IMR-90 (cell line): Measurements from ENCODE around the gene ACACA. TPM values are rescaled to one million over a fixed set of nuclear protein-coding genes. Genes with fewer than 3 reads are reported as not detected.
A peak's percentile ranks its signal among the peaks of the same experiment; 100 is the strongest.

Source experiments
- ATAC-seq: fragments of 200-7000 bp; cut with Tn5 transposase; 2 replicates; pipeline ENCODE4 v1.9.1; 2020; ENCODE audit warnings: low read depth, mild to moderate bottlenecking, moderate library complexity
- BruUV-seq: library from RNA; stranded (reverse); fragments of 400-500 nt; replicated peaks from 2 replicates; lab custom pipeline; 2021; lab: Mats Ljungman, UMichigan
- CTCF ChIA-PET: fragments of 300-600 bp; formaldehyde crosslinking; extraction: SDS; loops from one replicate; lab custom pipeline; 2021; ENCODE audit warnings: antibody characterized with exemption; lab: Yijun Ruan, JAX
- POLR2A ChIA-PET: fragments of 300-600 bp; sonication (Branson Sonifier 250); formaldehyde crosslinking; loops from one replicate; lab custom pipeline; 2022; ENCODE audit warnings: antibody characterized with exemption; ENCODE audit not compliant: unreplicated experiment; lab: Charles Lee
- DNase-seq: peaks from one replicate; pipeline ENCODE4 v3.0.0; 2013
- H2AFZ ChIP-seq: replicated peaks from 2 replicates; pipeline ENCODE3; 2013; ENCODE audit warnings: low read length, mild to moderate bottlenecking; ENCODE audit not compliant: poor library complexity
- H2AK5ac ChIP-seq: 2 replicates; pipeline ENCODE4 v1.6.1; 2013; ENCODE audit warnings: low read depth, low read length, inconsistent platforms
- H2AK9ac ChIP-seq: replicated peaks from 2 replicates; pipeline ENCODE3; 2013; ENCODE audit warnings: mild to moderate bottlenecking, low read depth, low read length, moderate library complexity; ENCODE audit not compliant: poor library complexity
- H2BK120ac ChIP-seq: 2 replicates; pipeline ENCODE4 v1.6.1; 2013; ENCODE audit warnings: low read depth, low read length, inconsistent platforms
- H2BK15ac ChIP-seq: 3 replicates; pipeline ENCODE4 v1.6.1; 2013; ENCODE audit warnings: low read depth, low read length, inconsistent platforms
- H2BK20ac ChIP-seq: 2 replicates; pipeline ENCODE4 v1.6.1; 2013; ENCODE audit warnings: low read depth, mild to moderate bottlenecking, inconsistent platforms, low read length, moderate library complexity
- H2BK5ac ChIP-seq: 2 replicates; pipeline ENCODE4 v1.6.1; 2013; ENCODE audit warnings: mild to moderate bottlenecking, low read depth, low read length, inconsistent platforms; ENCODE audit not compliant: poor library complexity, severe bottlenecking
- H3K14ac ChIP-seq: replicated peaks from 2 replicates; pipeline ENCODE4 v1.6.1; 2013; ENCODE audit warnings: low read depth, low read length, inconsistent platforms
- H3K18ac ChIP-seq: 2 replicates; pipeline ENCODE4 v1.6.1; 2013; ENCODE audit warnings: low read depth, low read length, control low read depth
- H3K23ac ChIP-seq: 2 replicates; pipeline ENCODE4 v1.6.1; 2013; ENCODE audit warnings: low read depth, low read length, inconsistent platforms
- H3K27ac ChIP-seq: 2 replicates; pipeline ENCODE4 v1.5.1; 2013; ENCODE audit warnings: mild to moderate bottlenecking, control low read depth, low read length; ENCODE audit not compliant: insufficient read depth
- H3K27me3 ChIP-seq: 2 replicates; pipeline ENCODE4 v1.6.1; 2013; ENCODE audit warnings: low read length; ENCODE audit not compliant: control insufficient read depth, insufficient read depth
- H3K36me3 ChIP-seq: 2 replicates; pipeline ENCODE4 v1.6.1; 2013; ENCODE audit warnings: low read length, mixed read lengths; ENCODE audit not compliant: control insufficient read depth, insufficient read depth
- H3K4ac ChIP-seq: 2 replicates; pipeline ENCODE4 v1.6.1; 2013; ENCODE audit warnings: low read depth, low read length, inconsistent platforms
- H3K4me1 ChIP-seq: 2 replicates; pipeline ENCODE4 v1.6.1; 2013; ENCODE audit warnings: low read length, mixed read lengths; ENCODE audit not compliant: control insufficient read depth, insufficient read depth
- H3K4me2 ChIP-seq: 2 replicates; pipeline ENCODE4 v1.6.1; 2013; ENCODE audit warnings: low read depth, mild to moderate bottlenecking, control low read depth, low read length, moderate library complexity
- H3K4me3 ChIP-seq: 2 replicates; pipeline ENCODE4 v1.5.1; 2013; ENCODE audit warnings: low read depth, mild to moderate bottlenecking, control low read depth, low read length, moderate library complexity; ENCODE audit not compliant: insufficient read depth
- H3K56ac ChIP-seq: 2 replicates; pipeline ENCODE4 v1.6.1; 2013; ENCODE audit warnings: low read length, inconsistent platforms; ENCODE audit not compliant: insufficient read depth; ENCODE audit errors: extremely low read depth
- H3K79me1 ChIP-seq, 2 experiments: 2 replicates each; pipeline ENCODE4 v1.6.1; 2013; ENCODE audit warnings: low read length in 2 of 2, inconsistent platforms in 1 of 2, low read depth in 1 of 2
- H3K9ac ChIP-seq: 2 replicates; pipeline ENCODE4 v1.6.1; 2013; ENCODE audit warnings: low read depth, low read length, control low read depth
- H3K9me1 ChIP-seq: 2 replicates; pipeline ENCODE4 v1.6.1; 2013; ENCODE audit warnings: low read length, inconsistent platforms; ENCODE audit not compliant: insufficient read depth
- H3K9me3 ChIP-seq: 2 replicates; pipeline ENCODE4 v1.6.1; 2013; ENCODE audit warnings: low read length; ENCODE audit not compliant: control insufficient read depth, insufficient read depth
- H4K20me1 ChIP-seq: 2 replicates; pipeline ENCODE4 v1.6.1; 2013; ENCODE audit warnings: low read length, inconsistent platforms; ENCODE audit not compliant: insufficient read depth
- H4K5ac ChIP-seq: 2 replicates; pipeline ENCODE4 v1.6.1; 2013; ENCODE audit warnings: mild to moderate bottlenecking, low read depth, low read length, control low read depth
- H4K8ac ChIP-seq, 2 experiments: 2 replicates each; pipeline ENCODE4 v1.6.1; 2013; ENCODE audit warnings: low read depth in 2 of 2, low read length in 2 of 2, control low read depth in 1 of 2, inconsistent platforms in 1 of 2
- H4K91ac ChIP-seq: 2 replicates; pipeline ENCODE4 v1.6.1; 2013; ENCODE audit warnings: low read depth, low read length, inconsistent platforms; ENCODE audit not compliant: insufficient read depth
- BHLHE40 ChIP-seq: fragments of 150-350 bp; IDR thresholded peaks from 2 replicates; pipeline ENCODE4 v1.6.1; 2016; ENCODE audit warnings: mild to moderate bottlenecking, low read depth, low read length
- CEBPB ChIP-seq: IDR thresholded peaks from 2 replicates; pipeline ENCODE4 v1.6.1; 2012; ENCODE audit warnings: low read depth, low read length, improper control_type of control experiment
- CHD1 ChIP-seq: IDR thresholded peaks from 2 replicates; pipeline ENCODE4 v1.6.1; 2012; ENCODE audit warnings: low read depth, low read length, improper control_type of control experiment
- CTCF ChIP-seq: conservative IDR thresholded peaks from 2 replicates; pipeline ENCODE4 v1.5.1; 2012; ENCODE audit warnings: mild to moderate bottlenecking, low read depth, low read length, improper control_type of control experiment
- ELK1 ChIP-seq: fragments of 150-350 bp; IDR thresholded peaks from 2 replicates; pipeline ENCODE4 v1.6.1; 2016; ENCODE audit warnings: low read depth, mild to moderate bottlenecking, low read length, moderate library complexity, borderline replicate concordance
- FOS ChIP-seq: fragments of 150-350 bp; IDR thresholded peaks from 2 replicates; pipeline ENCODE4 v1.6.1; 2016; ENCODE audit warnings: low read depth, low read length
- MAFK ChIP-seq: IDR thresholded peaks from 2 replicates; pipeline ENCODE4 v1.6.1; 2012; ENCODE audit warnings: low read depth, low read length, improper control_type of control experiment
- MAZ ChIP-seq: IDR thresholded peaks from 2 replicates; pipeline ENCODE4 v1.6.1; 2012; ENCODE audit warnings: low read depth, mild to moderate bottlenecking, low read length, improper control_type of control experiment, moderate library complexity, borderline replicate concordance
- MXI1 ChIP-seq: IDR thresholded peaks from 2 replicates; pipeline ENCODE4 v1.6.1; 2012; ENCODE audit warnings: low read depth, mild to moderate bottlenecking, low read length, moderate library complexity, borderline replicate concordance
- NFE2L2 ChIP-seq: fragments of 150-350 bp; IDR thresholded peaks from 2 replicates; pipeline ENCODE4 v1.6.1; 2016; ENCODE audit warnings: low read depth, mild to moderate bottlenecking, low read length
- POLR2A ChIP-seq: IDR thresholded peaks from 2 replicates; pipeline ENCODE4 v1.6.1; 2012; ENCODE audit warnings: mild to moderate bottlenecking, low read depth, low read length
- RAD21 ChIP-seq: IDR thresholded peaks from 2 replicates; pipeline ENCODE4 v1.6.1; 2012; ENCODE audit warnings: low read length, improper control_type of control experiment
- RCOR1 ChIP-seq: IDR thresholded peaks from 2 replicates; pipeline ENCODE4 v1.6.1; 2012; ENCODE audit warnings: mild to moderate bottlenecking, low read length, improper control_type of control experiment; ENCODE audit not compliant: insufficient replicate concordance
- RFX5 ChIP-seq: IDR thresholded peaks from 2 replicates; pipeline ENCODE4 v1.8.0; 2012; ENCODE audit warnings: low read depth, mild to moderate bottlenecking, low read length, moderate library complexity
- SMC3 ChIP-seq: fragments of 150-350 bp; IDR thresholded peaks from 2 replicates; pipeline ENCODE4 v1.6.1; 2016; ENCODE audit warnings: low read depth, mild to moderate bottlenecking, antibody characterized with exemption, low read length, moderate library complexity
- USF2 ChIP-seq: fragments of 150-350 bp; IDR thresholded peaks from 2 replicates; pipeline ENCODE4 v1.6.1; 2017; ENCODE audit warnings: mild to moderate bottlenecking, antibody characterized with exemption, low read length, low read depth
- WGBS, 2 experiments: methylation state at CpG; one replicate each; pipeline versions ENCODE4 v1.1.5 to v1.1.7; 2013; ENCODE audit warnings: missing lambda C conversion rate in 2 of 2; ENCODE audit not compliant: insufficient read length in 1 of 2; ENCODE audit errors: extremely low coverage in 2 of 2; 5-methylcytosine and 5-hydroxymethylcytosine counted together
- dilution Hi-C: fragments of 300-500 bp; cut with HindIII; formaldehyde crosslinking; loops from one replicate; pipeline ENCODE4 v1.14.3; 2018; ENCODE audit warnings: low sequenced_read_pairs; ENCODE audit not compliant: unreplicated experiment
- in situ Hi-C: fragments of 300-500 bp; cut with MboI; formaldehyde crosslinking; loops from 3 replicates; pipeline ENCODE4 v1.14.3; 2019; ENCODE audit warnings: low sequenced_read_pairs, inconsistent platforms, mixed read lengths
- intact Hi-C: fragments of 100-400 bp; cut with micrococcal nuclease; formaldehyde crosslinking; loops from 2 replicates; pipeline ENCODE4 v1.10.0; 2022
- polyA plus RNA-seq, 3 experiments: library from polyadenylated mRNA; depleted of rRNA; stranded (reverse); fragments of >200 nt; gene quantifications; 2 replicates each; pipeline ENCODE4 v1.2.3, GENCODE V29; 2012; ENCODE audit warnings: low replicate concordance in 1 of 3
- total RNA-seq: library from RNA; depleted of rRNA; stranded (reverse); fragments of >200 nt; gene quantifications from 2 replicates; pipeline ENCODE4 v1.2.3, GENCODE V29; 2012

The ACACA gene
- total and polyA plus RNA-seq, 2 of the 4 experiments (the other 2 are of a cell fraction): 21.3 to 39.1 TPM

- DNase-seq: peak; percentile 4
- H3K4ac ChIP-seq: no peak overlapping the region
- H2BK5ac ChIP-seq: no peak overlapping the region
- in situ Hi-C loops (no loop called here), intact Hi-C loops (no loop called here), dilution Hi-C loops (no loop called here)
- H3K4me2 ChIP-seq: no peak overlapping the region
- no peaks in the 10 kb centered on the region for H3K36me3 ChIP-seq
- no CpG with 5 or more reads among the region's 1 CpG for WGBS, 2 experiments
- POLR2A ChIA-PET: interaction anchor here (0.5 kb wide), 1 partner anchor 114 kb away, joined by 3 read pairs; no protein-coding TSS in a partner anchor
- H3K27me3 ChIP-seq: no peaks in the 10 kb centered on the region
- H3K4me3 ChIP-seq: no peak overlapping the region
- no peak overlapping the region for H3K56ac ChIP-seq
- H2AFZ ChIP-seq: no peak overlapping the region
- no peaks in the 10 kb centered on the region for H3K4me1 ChIP-seq
- no peak overlapping the region for H4K91ac ChIP-seq
- no peaks in the 10 kb centered on the region for H3K9me1 ChIP-seq
- no peak overlapping the region for H2AK9ac ChIP-seq
- H2BK20ac ChIP-seq: no peak overlapping the region
- no peaks in the 10 kb centered on the region for H4K20me1 ChIP-seq
- no peaks in the 10 kb centered on the region; a peak in 1 of 4 replicates for H3K79me1 ChIP-seq
- H3K27ac ChIP-seq: no peak overlapping the region
- BruUV-seq: no TSS peak
- H4K8ac ChIP-seq: no peak overlapping the region
- no peak overlapping the region for H2BK120ac ChIP-seq
- no peak overlapping the region for H4K5ac ChIP-seq
- CTCF ChIA-PET: interaction anchor here (1.0 kb wide), 1 partner anchor 139 kb away, joined by 3 read pairs; no protein-coding TSS in a partner anchor
- H2AK5ac ChIP-seq: no peak overlapping the region
- TF ChIP-seq MAFK (no peak), USF2 (no peak), FOS (no peak), POLR2A (no peak), RAD21 (no peak), SMC3 (no peak), CHD1 (no peak), RFX5 (no peak), RCOR1 (no peak), MAZ (no peak), CEBPB (no peak), NFE2L2 (no peak), ELK1 (no peak), BHLHE40 (no peak), MXI1 (no peak), CTCF (no peak)
- no peak overlapping the region for H2BK15ac ChIP-seq
- no peak overlapping the region for H3K18ac ChIP-seq
- no peaks in the 10 kb centered on the region for H3K9me3 ChIP-seq
- no peak overlapping the region for H3K9ac ChIP-seq
- ATAC-seq: no peak
- H3K23ac ChIP-seq: no peak overlapping the region
- H3K14ac ChIP-seq: no peak overlapping the region
Observed at GRCh38 chr17:37234106-37234505, 172.5 kb downstream of the ACACA start.
